CD4-positive, CD25-positive, alpha-beta regulatory T cell (primary cell): Measurements from ENCODE around the gene GOLGA6C. TPM values are rescaled to one million over a fixed set of nuclear protein-coding genes. Genes with fewer than 3 reads are reported as not detected.

Experiments used
- ATAC-seq, 2 donors: fragments of 150-1000 bp; cut with Tn5 transposase; one replicate each; pipeline ENCODE4 v1.10.0; 2021; ENCODE audit warnings: low read depth in 2 of 2, moderate number of reproducible peaks in 2 of 2, moderate library complexity in 1 of 2
- DNase-seq, 3 donors: peaks; one replicate each; pipeline versions ENCODE4 v3.0.0 to v3.0.0-alpha.2; 2012 to 2022; ENCODE audit warnings: mixed read lengths in 1 of 3
- H3K27ac ChIP-seq: one replicate; pipeline ENCODE4 v1.7.0; 2013; ENCODE audit warnings: mild to moderate bottlenecking, low read length; ENCODE audit not compliant: insufficient read depth, poor library complexity, severe bottlenecking
- H3K27me3 ChIP-seq: one replicate; pipeline ENCODE4 v1.7.0; 2013; ENCODE audit warnings: low read length; ENCODE audit not compliant: control insufficient read depth, insufficient read depth
- H3K36me3 ChIP-seq: one replicate; pipeline ENCODE4 v1.7.0; 2013; ENCODE audit warnings: mild to moderate bottlenecking, low read length, moderate library complexity; ENCODE audit not compliant: control insufficient read depth, insufficient read depth
- H3K4me1 ChIP-seq: 2 replicates; pipeline ENCODE4 v1.7.0; 2013; ENCODE audit warnings: mild to moderate bottlenecking, low read length; ENCODE audit not compliant: insufficient read depth, control insufficient read depth, poor library complexity, severe bottlenecking
- H3K4me3 ChIP-seq: one replicate; pipeline ENCODE4 v1.7.0; 2013; ENCODE audit warnings: low read depth, mild to moderate bottlenecking, low read length, moderate library complexity
- H3K9me3 ChIP-seq, 2 experiments: 1 replicate in 1 of 2; 2 replicates in 1 of 2; pipeline ENCODE4 v1.7.0; 2013; ENCODE audit warnings: low read length in 2 of 2, mild to moderate bottlenecking in 1 of 2, moderate library complexity in 1 of 2; ENCODE audit not compliant: control insufficient read depth in 2 of 2
- H3K27ac Mint-ChIP-seq, 3 donors: one replicate each; pipeline ENCODE4 v1.8.0; 2020 to 2022; ENCODE audit warnings: mild to moderate bottlenecking in 3 of 3, mixed read lengths in 3 of 3, moderate library complexity in 2 of 3
- H3K27me3 Mint-ChIP-seq: one replicate; pipeline ENCODE4 v1.8.0; 2022; ENCODE audit warnings: mild to moderate bottlenecking, mixed read lengths
- H3K36me3 Mint-ChIP-seq: one replicate; pipeline ENCODE4 v1.8.0; 2020; ENCODE audit warnings: mixed read lengths
- H3K4me1 Mint-ChIP-seq, 4 donors: one replicate each; pipeline ENCODE4 v1.8.0; 2020 to 2022; ENCODE audit warnings: mixed read lengths in 4 of 4, mild to moderate bottlenecking in 1 of 4
- H3K4me3 Mint-ChIP-seq, 4 donors: one replicate each; pipeline ENCODE4 v1.8.0; 2020 to 2022; ENCODE audit warnings: mild to moderate bottlenecking in 4 of 4, mixed read lengths in 4 of 4, moderate library complexity in 3 of 4
- H3K9me3 Mint-ChIP-seq, 7 donors: one replicate each; pipeline ENCODE4 v1.8.0; 2020 to 2022; ENCODE audit warnings: mixed read lengths in 7 of 7, mild to moderate bottlenecking in 3 of 7, moderate library complexity in 2 of 7
- polyA plus RNA-seq, 4 donors: library from polyadenylated mRNA; unstranded; fragments of 300-500 nt; fragmentation: Illumina TruSeq; gene quantifications; one replicate each; pipeline ENCODE4 v1.2.3, GENCODE V29; 2021
- total RNA-seq: library from RNA; stranded (reverse); gene quantifications from one replicate; pipeline ENCODE4 v1.2.3, GENCODE V29; 2022

Gene GOLGA6C
- total and polyA plus RNA-seq, 5 donors from 2014 or later, result not detected

DNA sequence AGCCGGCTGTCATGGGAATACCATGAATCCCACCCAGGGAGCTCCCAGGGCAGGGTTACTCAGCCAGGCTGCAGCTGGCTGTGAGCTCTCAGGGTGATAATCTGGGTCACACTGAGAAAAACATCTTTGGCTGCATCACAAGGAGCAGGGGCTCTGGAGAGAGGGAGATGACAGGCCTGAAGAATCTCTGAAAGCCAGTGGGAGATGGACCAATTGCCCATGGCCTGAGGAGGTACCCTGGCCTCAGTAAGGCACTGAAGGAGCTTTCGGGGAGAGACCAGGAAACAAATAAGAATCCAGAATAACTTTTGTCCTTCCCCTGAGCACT, 28.2 kb upstream of the GOLGA6C start:
- Mint-ChIP-seq H3K4me3 (no peak overlapping the region), H3K27me3 (peaks cover 11% of the 10 kb centered on the region), H3K9me3 (no peaks in the 10 kb centered on the region), H3K4me1 (no peaks in the 10 kb centered on the region), H3K36me3 (no peaks in the 10 kb centered on the region), H3K27ac (no peak overlapping the region)
- no peaks in the 10 kb centered on the region for H3K27me3 ChIP-seq
- H3K4me3 ChIP-seq, result no peak overlapping the region
- no peaks in the 10 kb centered on the region for H3K9me3 ChIP-seq
- ATAC-seq (no peak), DNase-seq (no peak)
- no peaks in the 10 kb centered on the region for H3K4me1 ChIP-seq
- no peak overlapping the region for H3K27ac ChIP-seq
- no peaks in the 10 kb centered on the region for H3K36me3 ChIP-seq

DNA sequence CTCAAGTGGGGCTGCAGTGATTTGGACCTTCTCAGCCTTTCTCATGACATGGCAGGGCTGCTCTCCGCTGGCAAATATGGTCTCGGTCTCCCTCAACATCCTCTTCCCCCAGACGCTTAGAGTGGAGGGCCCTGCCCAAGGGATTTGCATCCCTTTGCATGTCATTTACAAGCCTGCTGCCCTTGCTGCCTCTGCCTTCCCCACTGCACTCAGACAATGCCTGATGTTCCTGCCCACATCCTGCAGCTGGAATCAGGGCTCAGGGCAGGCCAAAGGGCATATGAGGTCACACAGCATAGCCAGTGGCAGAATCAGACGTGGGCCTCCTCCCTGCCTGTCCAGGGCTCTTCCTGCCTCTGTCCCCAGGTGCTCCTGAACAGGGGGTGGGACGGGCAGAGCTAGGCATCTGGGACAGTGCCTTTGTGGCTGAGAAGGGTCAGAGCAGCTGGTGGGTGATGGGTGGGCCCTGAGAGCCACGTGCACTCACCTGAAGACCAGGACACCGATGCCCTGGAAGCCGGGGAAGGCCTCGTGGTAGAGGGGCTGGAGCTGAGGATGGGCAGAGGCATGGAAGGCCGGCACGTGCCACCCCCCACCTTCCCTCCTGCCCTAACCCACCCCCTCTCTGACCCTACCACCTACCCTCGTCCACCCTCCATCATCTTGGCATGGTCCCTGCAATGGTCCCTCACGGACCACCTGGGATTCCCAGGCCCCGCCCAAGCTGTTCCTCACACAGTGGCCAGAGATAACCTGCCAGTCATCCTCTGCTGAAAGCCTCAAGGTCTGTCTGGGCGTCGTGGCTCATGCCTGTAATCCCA, 27.4 kb upstream of the GOLGA6C start:
- DNase-seq (no peak), ATAC-seq (no peak)
- Mint-ChIP-seq H3K36me3 (no peaks in the 10 kb centered on the region), H3K4me3 (no peak overlapping the region), H3K4me1 (no peaks in the 10 kb centered on the region), H3K27ac (no peak overlapping the region), H3K9me3 (no peaks in the 10 kb centered on the region), H3K27me3 (peaks cover 11% of the 10 kb centered on the region)
- Histone ChIP-seq H3K36me3 (no peaks in the 10 kb centered on the region), H3K9me3 (no peaks in the 10 kb centered on the region), H3K4me1 (no peaks in the 10 kb centered on the region), H3K27ac (no peak overlapping the region), H3K27me3 (no peaks in the 10 kb centered on the region), H3K4me3 (no peak overlapping the region)

DNA sequence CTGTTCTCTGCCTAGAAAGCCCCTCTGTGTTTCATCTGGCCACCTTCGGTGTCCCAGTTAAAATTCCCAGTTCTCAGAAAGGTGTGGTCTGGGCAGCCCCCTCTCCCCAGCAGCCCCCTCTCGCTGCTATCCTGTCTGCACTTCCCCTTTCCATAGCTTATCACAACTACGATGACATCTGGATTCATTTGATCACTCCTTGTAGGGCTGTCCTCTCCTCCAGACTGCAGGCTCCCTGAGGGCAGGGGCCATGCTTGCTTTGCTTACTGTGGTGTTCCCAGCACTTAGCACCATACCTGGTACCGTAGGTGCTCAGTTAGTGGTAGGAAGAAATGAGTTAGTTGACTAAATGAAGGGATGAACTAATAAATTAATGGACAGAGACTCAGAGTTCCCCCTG, 26.3 kb upstream of the GOLGA6C start:
- Mint-ChIP-seq H3K9me3 (no peaks in the 10 kb centered on the region), H3K27me3 (peaks cover 11% of the 10 kb centered on the region), H3K27ac (no peak overlapping the region), H3K36me3 (no peaks in the 10 kb centered on the region), H3K4me1 (no peaks in the 10 kb centered on the region), H3K4me3 (no peak overlapping the region)
- ATAC-seq (no peak), DNase-seq (no peak)
- Histone ChIP-seq H3K27me3 (no peaks in the 10 kb centered on the region), H3K4me1 (no peaks in the 10 kb centered on the region), H3K27ac (no peak overlapping the region), H3K9me3 (no peaks in the 10 kb centered on the region), H3K36me3 (no peaks in the 10 kb centered on the region), H3K4me3 (no peak overlapping the region)

DNA sequence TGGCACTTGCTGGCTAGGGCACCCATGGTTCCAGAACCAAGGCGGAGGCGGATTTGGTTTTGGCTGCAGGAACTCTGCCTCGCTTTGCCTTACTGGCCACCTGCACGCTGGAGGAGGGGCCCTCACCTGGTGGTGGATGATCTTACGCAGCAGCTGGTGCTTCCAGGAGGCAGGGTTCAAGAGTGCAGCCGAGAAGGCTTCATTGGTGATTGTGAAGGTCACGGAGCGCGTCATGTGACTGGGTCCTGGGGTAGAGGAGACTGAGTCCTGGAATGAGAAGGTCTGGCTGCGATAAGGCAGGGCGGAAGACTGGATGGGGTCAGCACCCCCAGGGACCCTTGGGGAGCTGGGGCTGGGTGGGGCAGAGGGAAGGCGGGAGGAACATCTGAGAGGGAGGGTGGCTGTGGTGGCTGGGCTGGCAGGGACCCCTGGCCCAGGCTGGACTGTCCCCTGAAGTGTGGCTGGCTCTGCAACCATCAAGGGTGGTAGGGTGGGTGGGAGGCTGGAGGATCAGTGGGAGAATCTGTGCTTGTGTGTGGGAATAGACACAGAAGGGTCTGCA, 25.8 kb upstream of the GOLGA6C start:
- DNase-seq, result no peak
- no peak for ATAC-seq
- Histone ChIP-seq H3K36me3 (no peaks in the 10 kb centered on the region), H3K4me3 (no peak overlapping the region), H3K9me3 (no peaks in the 10 kb centered on the region), H3K4me1 (no peaks in the 10 kb centered on the region), H3K27me3 (no peaks in the 10 kb centered on the region), H3K27ac (no peak overlapping the region)
- Mint-ChIP-seq H3K27me3 (peaks cover 11% of the 10 kb centered on the region), H3K4me3 (no peak overlapping the region), H3K27ac (no peak overlapping the region), H3K9me3 (no peaks in the 10 kb centered on the region), H3K4me1 (no peaks in the 10 kb centered on the region), H3K36me3 (no peaks in the 10 kb centered on the region)

DNA sequence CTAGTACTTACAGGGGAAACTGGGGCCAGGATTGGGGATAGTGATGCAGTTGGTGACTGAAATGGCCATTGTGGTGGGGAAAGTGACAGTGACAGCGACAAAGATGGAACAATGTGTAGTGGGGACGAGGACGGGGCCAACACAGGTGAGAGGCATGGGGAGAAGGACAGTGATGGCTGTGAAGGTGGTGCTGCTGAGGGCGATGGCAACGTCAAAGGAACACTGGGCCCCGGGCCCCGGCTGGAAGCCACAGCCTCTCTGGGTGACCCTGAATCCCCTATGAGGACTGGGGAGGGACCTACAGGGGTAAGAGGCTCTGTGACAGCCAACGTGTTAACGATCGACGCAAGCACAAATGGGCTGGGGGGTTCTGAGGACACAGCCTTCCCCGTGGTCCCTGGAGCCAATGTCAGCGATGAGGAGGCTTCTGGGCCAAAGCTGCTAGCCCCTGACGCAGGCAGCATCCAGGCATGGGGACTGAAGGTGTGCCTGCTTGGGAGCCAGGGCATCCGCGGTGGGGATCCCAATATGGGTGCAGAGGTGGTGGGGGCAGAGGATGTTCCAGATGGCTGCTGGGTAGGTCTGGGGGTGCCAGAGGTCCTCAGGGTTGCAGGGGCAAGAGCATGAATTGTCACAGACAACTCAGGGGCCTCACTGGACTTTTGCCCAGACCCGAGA, 25.2 kb upstream of the GOLGA6C start:
- Mint-ChIP-seq H3K4me1 (no peaks in the 10 kb centered on the region), H3K27ac (no peak overlapping the region), H3K27me3 (peaks cover 11% of the 10 kb centered on the region), H3K4me3 (no peak overlapping the region), H3K9me3 (no peaks in the 10 kb centered on the region), H3K36me3 (no peaks in the 10 kb centered on the region)
- Histone ChIP-seq H3K27me3 (no peaks in the 10 kb centered on the region), H3K4me3 (no peak overlapping the region), H3K27ac (no peak overlapping the region), H3K36me3 (no peaks in the 10 kb centered on the region), H3K4me1 (no peaks in the 10 kb centered on the region), H3K9me3 (no peaks in the 10 kb centered on the region)
- ATAC-seq, result no peak
- DNase-seq, result no peak

DNA sequence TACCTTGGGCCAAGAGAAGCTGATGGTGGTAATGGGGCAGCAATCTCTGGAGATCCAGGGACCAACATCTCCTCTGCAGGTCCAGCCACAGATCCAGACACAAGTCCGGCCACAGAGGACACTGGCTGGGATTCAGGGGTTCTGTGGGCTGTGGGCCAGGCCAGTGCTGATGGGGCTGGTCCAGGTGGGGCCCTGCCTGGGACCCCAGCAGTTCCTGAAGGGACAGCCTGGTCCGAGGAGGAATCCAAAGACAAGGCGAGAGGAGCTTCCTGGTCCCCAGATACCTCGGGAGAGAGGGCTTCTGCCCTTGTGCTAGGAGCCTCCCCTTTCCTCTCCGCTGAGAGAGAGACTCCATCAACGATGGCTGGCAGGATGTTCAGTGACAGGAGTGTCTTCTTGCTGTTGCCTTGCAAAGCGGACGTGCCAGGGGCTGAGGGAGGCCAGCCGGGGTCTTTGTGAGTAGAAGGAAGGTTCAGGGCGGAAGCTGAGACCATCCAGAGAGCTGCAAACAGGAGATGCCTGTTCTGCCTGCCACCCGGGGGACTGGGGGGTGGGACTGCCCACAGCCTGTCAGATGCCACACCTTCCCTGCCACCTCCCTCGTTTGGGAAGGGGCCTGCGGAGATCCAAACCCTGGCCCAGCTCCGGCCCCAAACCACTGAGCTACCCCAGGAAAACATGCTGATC, 24.5 kb upstream of the GOLGA6C start:
- peaks cover 7% of the 10 kb centered on the region for H3K27me3 Mint-ChIP-seq
- no peaks in the 10 kb centered on the region for H3K36me3 Mint-ChIP-seq
- H3K9me3 ChIP-seq, result no peaks in the 10 kb centered on the region
- H3K27me3 ChIP-seq, result no peaks in the 10 kb centered on the region
- no peak overlapping the region for H3K4me3 ChIP-seq
- H3K36me3 ChIP-seq, result no peaks in the 10 kb centered on the region
- H3K9me3 Mint-ChIP-seq, result no peaks in the 10 kb centered on the region
- DNase-seq, result no peak
- H3K27ac Mint-ChIP-seq, result no peak overlapping the region
- H3K4me1 ChIP-seq, result no peaks in the 10 kb centered on the region
- no peaks in the 10 kb centered on the region for H3K4me1 Mint-ChIP-seq
- no peak for ATAC-seq
- no peak overlapping the region for H3K4me3 Mint-ChIP-seq
- no peak overlapping the region for H3K27ac ChIP-seq

DNA sequence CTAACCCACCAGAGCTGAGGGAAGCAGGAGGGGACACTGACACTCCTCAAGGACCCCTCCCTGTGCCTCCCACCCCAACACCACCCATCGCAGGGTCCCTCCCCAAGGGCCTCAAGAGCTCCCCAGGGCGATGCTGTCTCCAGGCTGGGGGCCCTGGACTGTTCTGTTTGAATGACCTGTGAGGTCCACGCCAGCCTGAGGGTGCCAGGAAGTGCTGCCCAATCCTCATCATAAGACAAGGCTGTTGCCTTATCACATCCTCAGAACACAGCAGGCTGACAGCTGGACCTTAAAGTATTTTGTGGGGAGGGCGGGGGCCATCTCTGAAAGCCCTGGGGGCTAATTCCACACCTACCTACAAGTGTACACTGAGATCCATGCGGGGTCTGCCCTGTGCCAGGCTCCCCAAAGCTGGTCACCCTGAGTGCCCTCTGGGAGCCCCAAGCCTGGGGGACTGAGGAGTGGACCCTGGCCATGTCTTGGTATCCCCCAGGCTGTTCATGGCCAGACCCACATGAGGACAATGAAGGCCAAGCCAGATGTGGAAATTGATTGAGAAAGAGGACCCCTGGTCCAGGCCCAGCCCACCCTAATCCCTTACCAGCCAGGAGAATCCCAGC, 23.8 kb upstream of the GOLGA6C start:
- H3K27ac Mint-ChIP-seq, result no peak overlapping the region
- H3K4me1 Mint-ChIP-seq, result no peaks in the 10 kb centered on the region
- peaks cover 13% of the 10 kb centered on the region for H3K27me3 Mint-ChIP-seq
- H3K4me1 ChIP-seq, result no peaks in the 10 kb centered on the region
- H3K9me3 Mint-ChIP-seq, result no peaks in the 10 kb centered on the region
- no peaks in the 10 kb centered on the region for H3K36me3 ChIP-seq
- H3K27ac ChIP-seq, result no peak overlapping the region
- no peaks in the 10 kb centered on the region for H3K36me3 Mint-ChIP-seq
- ATAC-seq, result no peak
- H3K4me3 Mint-ChIP-seq, result no peak overlapping the region
- no peak for DNase-seq
- no peaks in the 10 kb centered on the region for H3K9me3 ChIP-seq
- no peak overlapping the region for H3K4me3 ChIP-seq
- H3K27me3 ChIP-seq, result no peaks in the 10 kb centered on the region
